Measurements from ENCODE around the gene UPK3B.
"Not testable (repeated sequence)": the region's sequence is repeated elsewhere in the genome, so short reads cannot be mapped to it uniquely, and the experiment has no call there.

GRCh38 chr7:76502224-76502623 is 8.1 kb upstream of the UPK3B start:
- TF ChIP-seq EZH2 (IDR thresholded peaks at IDR 0.05; ENCODE audit: borderline replicate concordance, low read depth, low read length, poor library complexity, severe bottlenecking); CTCF (conservative IDR thresholded peaks at IDR 0.05; ENCODE audit: low read depth, low read length): not testable (repeated sequence)

Measured in A673 (cell line).